ENCODE results near the gene GABPB1. TPM values are rescaled to one million over a fixed set of nuclear protein-coding genes. Genes with fewer than 3 reads are reported as not detected.

GABPB1 gene
- total RNA-seq, 1 donor from 2014 or later: 118 TPM

DNA sequence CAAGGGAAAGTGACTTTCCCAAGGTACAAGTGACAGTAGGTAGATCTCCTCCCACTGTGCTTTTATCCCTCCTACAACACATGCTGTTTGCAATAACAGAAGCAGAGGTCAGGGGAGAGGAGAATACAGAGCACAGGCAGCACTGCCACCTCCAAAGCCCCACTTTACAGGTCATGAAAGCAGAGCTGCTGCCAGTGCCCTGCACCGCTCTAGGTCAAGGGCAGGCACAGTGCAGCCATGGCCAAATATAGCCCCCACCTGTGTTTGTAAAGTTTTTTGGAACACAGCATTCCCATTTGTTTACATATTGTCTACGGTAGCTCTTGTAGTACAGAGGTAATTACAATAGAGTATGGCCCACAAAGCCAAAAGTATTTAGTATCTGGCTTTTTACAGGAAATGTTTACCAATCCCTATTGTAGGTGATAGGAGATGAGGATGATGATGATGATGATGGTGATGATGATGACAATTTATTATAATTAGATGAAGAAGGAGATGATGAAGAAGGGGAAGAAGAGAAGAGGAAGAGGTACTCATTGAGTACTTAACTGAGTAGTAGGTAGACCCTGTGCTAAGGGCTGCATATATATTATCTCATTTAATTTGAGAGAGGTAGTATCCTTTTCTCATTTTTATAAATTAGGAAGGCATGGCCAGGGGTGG is 109.9 kb downstream of the GABPB1 start:
- no peak for DNase-seq (ENCODE audit: low read depth, low spot score)

DNA sequence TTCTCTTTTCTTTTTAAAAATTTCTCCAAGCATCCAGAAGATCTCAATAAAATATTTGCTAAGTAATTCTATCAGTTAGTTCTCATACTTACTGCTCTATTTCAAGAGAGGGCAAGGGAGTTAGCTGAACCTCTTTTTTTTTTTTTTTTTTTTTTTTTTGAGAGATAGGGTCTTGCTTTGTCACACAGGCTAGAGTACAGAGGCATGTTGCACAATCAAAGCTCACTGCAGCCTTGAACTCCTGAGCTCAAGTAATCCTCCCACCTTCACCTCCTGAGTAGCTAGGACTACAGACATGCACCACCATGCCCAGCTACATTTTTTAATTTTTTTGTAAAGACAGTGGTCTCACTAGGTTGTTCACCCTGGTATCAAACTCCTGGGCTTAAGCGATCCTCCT is 110.8 kb downstream of the GABPB1 start:
- no peak for DNase-seq (ENCODE audit: low read depth, low spot score)

DNA sequence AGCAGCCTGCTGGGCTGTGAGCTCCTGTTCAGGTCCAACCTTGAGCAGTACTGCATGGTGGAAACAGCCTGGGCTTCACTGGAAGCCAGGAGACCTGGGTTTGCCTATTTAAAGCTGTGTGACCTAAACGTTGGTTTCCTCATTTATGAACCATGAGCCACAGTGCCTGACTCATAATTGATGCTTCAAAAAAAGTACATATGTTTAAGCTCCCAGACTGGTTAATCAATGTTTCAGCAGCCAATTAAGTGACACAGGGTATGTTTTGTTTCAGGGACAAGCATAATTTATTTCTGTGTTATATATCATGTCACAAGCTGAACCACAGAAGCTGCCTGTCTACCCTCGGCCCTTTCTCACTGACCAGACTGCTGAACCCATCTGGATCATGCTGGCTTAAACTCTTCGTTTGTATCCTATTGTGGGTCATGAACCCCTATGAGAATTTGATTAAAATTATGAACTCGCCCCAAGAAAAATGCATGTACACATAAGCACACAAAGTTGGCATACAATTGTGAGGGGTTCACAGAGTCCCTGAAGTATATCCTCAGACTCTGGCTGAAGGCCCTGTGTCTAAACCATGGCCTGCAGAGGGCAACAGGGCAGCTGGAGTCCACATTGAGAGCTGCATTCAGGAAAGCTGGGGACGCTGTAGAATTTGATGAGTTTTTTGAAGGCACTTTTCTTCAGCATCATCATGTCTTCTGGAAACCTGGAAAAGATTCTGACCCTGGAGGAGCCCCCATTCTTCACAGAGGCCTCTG is 113.1 kb downstream of the GABPB1 start:
- no peak for DNase-seq (ENCODE audit: low read depth, low spot score)

DNA sequence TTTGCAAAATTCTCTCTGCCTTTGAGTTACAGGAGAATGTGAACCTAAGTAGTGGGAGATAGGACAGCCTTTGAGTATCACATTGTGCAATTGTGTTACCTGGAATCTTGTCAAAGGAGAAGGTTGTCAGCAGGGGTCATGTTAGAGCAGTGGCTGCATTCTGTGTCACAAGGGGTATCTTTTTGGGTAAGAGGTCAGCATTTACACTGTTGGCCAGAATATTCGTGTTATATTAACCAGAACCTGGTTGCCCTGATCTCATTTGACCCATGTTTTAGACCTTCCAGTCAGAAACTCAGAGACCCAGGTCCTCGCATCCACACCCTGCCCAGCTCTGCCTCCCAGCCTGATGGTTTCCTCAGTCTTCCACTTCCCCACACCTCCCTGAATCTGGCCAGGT is 116.7 kb downstream of the GABPB1 start:
- DNase-seq (ENCODE audit: low read depth, low spot score): no peak

DNA sequence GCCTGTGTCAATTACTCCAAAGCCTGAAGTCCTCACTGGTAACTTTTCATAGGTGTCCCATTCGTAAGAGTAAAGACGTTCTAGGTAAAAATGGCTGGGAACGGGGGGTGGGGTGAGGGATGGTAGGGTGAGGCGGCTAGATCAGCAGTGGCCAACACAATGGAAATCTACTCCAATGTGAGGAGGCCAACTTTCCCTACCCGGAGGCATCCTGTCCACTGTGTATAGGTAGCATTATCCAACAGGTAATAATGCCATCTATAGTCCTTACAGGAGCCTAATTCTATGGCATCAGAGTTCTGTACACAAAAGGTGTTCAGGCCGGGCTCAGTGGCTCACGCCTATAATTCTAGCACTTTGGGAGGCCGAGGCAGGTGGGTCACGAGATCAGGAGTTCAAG is 118.6 kb downstream of the GABPB1 start:
- DNase-seq (ENCODE audit: low read depth, low spot score): no peak

DNA sequence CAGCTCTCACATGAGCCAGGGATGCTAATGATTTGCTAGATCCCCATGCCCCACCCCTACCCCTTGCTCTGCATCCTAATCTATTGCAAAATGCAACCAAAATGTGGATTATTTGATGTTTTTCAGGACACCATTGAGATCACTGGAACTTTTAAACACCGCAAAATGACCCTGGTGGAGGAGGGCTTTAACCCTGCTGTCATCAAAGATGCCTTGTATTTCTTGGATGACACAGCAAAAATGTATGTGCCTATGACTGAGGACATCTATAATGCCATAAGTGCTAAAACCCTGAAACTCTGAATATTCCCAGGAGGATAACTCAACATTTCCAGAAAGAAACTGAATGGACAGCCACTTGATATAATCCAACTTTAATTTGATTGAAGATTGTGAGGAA is 119.2 kb downstream of the GABPB1 start:
- DNase-seq (ENCODE audit: low read depth, low spot score): no peak

DNA sequence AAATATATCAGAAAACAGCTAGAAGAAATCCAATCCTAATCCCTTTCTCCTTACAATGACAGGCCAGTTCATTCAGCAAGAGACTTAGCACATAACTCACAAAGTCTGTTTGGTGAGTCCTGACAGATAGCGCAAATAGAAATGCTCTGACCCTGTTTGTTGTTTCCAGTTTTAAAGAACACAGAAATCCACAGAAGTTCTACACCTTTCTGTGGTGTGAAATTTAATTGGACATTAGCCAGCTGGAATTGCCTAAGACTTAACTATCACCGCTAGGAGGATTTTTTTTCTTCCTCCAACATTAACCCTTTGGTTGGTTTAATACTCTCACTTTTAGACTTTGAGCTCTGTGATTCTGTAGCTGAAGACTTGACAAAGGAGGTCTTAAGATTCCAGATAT is 120.2 kb downstream of the GABPB1 start:
- no peak for DNase-seq (ENCODE audit: low read depth, low spot score)

DNA sequence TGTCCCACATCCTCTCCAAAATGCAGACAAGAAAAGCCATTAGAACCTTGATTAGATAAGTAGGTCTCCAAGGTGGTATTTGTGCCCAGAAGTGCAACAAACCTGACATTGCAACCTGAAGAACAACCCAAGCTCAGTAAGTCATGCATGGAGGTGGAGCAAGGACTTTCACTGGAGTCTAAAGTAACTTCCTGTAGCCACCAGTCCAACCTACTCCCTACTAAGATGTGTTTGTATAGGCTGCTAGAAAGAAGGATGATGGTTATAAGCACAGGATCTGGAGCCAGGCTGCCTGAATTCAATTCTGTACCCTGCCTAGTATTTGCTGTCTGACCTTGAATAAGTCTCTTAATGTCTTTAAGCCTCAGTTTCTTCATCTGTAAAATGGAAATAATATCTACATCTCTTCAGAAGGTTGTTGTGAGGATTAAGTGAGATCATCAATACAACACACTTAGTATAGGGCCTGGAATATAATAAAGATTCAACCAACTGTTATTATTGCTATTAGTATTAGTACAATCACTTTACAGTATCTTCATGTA is 121.7 kb downstream of the GABPB1 start:
- no peak for DNase-seq (ENCODE audit: low read depth, low spot score)

DNA sequence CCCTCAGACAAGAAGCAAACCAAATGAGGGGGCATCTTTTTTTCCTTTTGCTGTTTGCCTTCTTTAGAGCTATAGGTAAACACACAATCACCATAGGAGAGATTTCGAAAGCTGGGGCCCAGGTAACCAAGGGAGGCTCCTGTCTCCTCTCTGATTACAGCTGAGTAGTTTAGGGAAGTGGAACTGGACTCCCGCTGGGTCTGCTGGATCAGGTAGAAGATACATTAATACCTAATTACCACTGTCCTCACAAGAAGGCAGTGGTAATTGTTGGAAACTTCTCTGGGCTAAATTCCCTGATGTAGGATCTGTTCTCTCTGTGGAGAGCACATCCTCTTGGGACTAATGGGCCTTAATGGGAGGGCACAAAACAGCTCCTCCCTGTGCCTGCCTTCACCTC is 122.2 kb downstream of the GABPB1 start:
- DNase-seq (ENCODE audit: low read depth, low spot score): no peak

DNA sequence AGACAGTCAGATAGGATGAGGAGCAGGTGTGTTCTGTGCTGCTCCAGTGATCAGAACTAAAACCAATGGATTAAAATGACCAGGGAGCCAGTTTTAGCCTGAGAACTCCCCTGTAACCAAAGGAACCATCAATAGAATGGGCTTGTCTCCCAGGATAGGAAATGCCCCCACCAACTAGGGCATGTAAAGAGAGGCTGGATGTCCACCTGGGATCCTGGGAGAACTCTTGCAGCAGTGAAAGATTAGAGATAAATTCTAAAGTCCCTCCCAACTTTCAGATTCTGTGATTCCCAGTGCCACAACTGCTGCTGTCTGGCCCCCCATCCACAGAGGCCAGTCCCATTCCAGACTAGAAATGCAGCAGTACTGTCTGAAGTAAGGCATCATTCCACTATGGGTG is 123.2 kb downstream of the GABPB1 start:
- DNase-seq (ENCODE audit: low read depth, low spot score): no peak

DNA sequence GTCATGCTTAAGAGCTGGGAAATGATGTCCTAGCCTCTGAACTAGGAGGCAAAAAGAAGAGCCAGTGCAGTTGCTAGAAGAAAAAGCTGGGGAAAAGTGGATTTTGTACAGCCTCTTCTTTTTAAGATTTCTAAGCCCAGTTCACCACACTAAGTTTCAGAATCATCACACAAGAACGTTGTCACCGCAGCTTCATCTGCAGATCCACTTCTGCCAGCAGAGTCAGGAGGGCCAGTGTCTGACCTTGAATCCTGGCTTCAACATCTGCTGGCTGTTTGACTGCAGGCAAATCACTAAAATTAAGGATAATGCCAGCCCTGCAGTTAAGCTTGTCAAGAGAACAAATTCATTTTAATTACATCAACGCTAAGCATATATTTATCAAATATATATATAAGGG is 125.7 kb downstream of the GABPB1 start:
- DNase-seq (ENCODE audit: low read depth, low spot score): no peak

DNA sequence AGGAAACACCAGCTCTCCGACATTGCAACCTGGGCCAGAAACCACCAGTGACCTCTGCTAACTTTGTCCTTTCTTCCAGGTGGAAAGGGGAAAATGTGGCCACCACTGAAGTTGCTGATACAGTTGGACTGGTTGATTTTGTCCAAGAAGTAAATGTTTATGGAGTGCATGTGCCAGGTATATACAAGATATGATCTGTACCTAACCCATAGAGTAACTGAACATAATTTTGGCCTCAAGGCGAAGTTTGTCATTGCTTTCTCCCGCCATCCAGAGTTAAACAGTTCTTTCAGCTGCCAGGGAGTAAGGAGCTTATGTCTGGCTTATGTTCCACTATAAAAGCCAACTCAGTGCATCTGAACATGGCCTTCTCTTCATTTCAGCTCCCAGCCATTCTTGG is 126.1 kb downstream of the GABPB1 start:
- no peak for DNase-seq (ENCODE audit: low read depth, low spot score)

DNA sequence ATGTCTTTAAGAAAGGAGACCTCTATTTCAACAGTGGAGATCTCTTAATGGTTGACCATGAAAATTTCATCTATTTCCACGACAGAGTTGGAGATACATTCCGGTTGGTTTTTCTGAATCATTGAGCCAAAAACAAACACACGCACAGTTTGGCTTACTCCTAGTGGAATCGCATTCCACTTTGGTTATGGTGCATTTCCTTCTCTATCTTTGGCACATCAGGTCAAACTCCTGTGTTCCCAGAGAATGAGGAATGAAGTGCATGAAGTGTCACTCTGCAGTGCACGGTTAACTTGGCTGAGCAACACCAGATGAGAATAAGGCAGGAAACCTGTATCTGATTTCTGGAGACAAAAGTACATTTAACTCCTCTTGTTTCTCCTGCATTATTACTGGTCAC is 127.9 kb downstream of the GABPB1 start:
- DNase-seq (ENCODE audit: low read depth, low spot score): no peak

DNA sequence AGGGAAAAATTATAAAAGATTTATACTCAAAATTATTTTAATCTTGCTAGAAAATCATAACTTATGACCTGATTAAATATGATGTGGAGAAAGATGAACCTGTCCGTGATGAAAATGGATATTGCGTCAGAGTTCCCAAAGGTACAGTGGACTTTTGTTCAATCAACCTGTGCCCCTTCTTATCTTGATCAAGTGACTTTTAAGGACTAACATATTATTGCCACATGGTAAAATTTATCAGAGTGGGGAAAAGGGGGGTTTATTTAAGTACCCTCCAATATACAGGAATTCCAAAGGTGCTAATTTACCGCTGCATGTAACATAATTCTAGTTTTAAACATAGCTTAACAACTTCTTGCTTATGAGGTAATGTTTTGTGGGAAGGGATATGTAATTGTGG is 129.1 kb downstream of the GABPB1 start:
- no peak for DNase-seq (ENCODE audit: low read depth, low spot score)

Other genes with a start within 250 kb of the GABPB1 start
- not detected in 2 replicates for gene ATP8B4, start 236.0 kb downstream of the GABPB1 start, total RNA-seq
- 0.11 TPM in 1 of 2 replicates, not detected in the other for gene SLC27A2, start 173.0 kb downstream of the GABPB1 start, total RNA-seq
- not detected in 2 replicates for gene HDC, start 89.5 kb downstream of the GABPB1 start, total RNA-seq
- 43.2 and 48.8 TPM in 2 replicates for gene USP8, start 69.2 kb upstream of the GABPB1 start, total RNA-seq
- 0.13 TPM in 1 of 2 replicates, not detected in the other for gene USP50, start 191.5 kb upstream of the GABPB1 start, total RNA-seq

Measured in pulmonary artery endothelial cell (primary cell).